ENCODE results near the gene DIO3.

Gene DIO3

GRCh38 chr14:101583006-101583714 lies 21.9 kb downstream of the DIO3 start:
- TF ChIP-seq CTCF (IDR thresholded peaks at IDR 0.05; ENCODE audit: low read depth, low read length, poor library complexity, severe bottlenecking), result no peak
- no peak for TF ChIP-seq EZH2phosphoT487 (IDR thresholded peaks at IDR 0.05; ENCODE audit: borderline replicate concordance, low read length)
- no peak overlapping the region for H3K27ac ChIP-seq (ENCODE audit: low read depth, low read length)
- no peaks in the 10 kb centered on the region for H3K4me1 ChIP-seq (ENCODE audit: control insufficient read depth, low read length)
- H3K4me3 ChIP-seq (ENCODE audit: low read length), result no peak overlapping the region
- H3K9me2 ChIP-seq (replicated peaks; ENCODE audit: control insufficient read depth, low read length), result no peaks in the 10 kb centered on the region
- H3K36me3 ChIP-seq (ENCODE audit: control insufficient read depth, low read length), result no peaks in the 10 kb centered on the region
- H3K79me2 ChIP-seq (ENCODE audit: control insufficient read depth, low read length), result no peaks in the 10 kb centered on the region
- H3F3A ChIP-seq (ENCODE audit: control insufficient read depth, insufficient read depth), result no peaks in the 10 kb centered on the region
- no peaks in the 10 kb centered on the region for H3K9me3 ChIP-seq (ENCODE audit: control insufficient read depth, insufficient read depth, low read length)
- no peak overlapping the region for H3K4me2 ChIP-seq (ENCODE audit: low read length)
- peaks cover 10% of the 10 kb centered on the region for H3K27me3 ChIP-seq (ENCODE audit: control insufficient read depth, low read length)
- no peaks in the 10 kb centered on the region for H4K20me1 ChIP-seq (ENCODE audit: control insufficient read depth, insufficient read depth, low read depth, low read length)

DNA sequence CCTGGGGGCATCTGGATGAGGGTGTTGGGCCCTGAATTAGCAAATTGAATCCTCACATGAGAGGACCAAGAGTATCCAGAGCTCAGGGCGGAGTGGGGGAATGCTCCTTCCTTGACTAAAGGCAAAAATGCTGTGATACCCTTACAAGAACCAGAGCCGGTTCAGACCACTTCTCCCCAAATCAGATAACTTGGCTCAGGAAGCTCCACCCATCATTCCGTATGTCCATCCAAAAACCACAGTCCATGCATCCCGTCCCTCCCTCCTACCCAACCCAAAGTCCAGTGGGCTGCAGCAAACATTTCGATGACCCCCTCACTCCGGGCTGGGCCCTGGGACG lies 22.4 kb downstream of the DIO3 start:
- Histone ChIP-seq H3K79me2 (ENCODE audit: control insufficient read depth, low read length) (no peaks in the 10 kb centered on the region), H3K9me2 (replicated peaks; ENCODE audit: control insufficient read depth, low read length) (no peaks in the 10 kb centered on the region), H4K20me1 (ENCODE audit: control insufficient read depth, insufficient read depth, low read depth, low read length) (no peaks in the 10 kb centered on the region), H3K4me2 (ENCODE audit: low read length) (no peak overlapping the region), H3K27me3 (ENCODE audit: control insufficient read depth, low read length) (peaks cover 10% of the 10 kb centered on the region), H3K9me3 (ENCODE audit: control insufficient read depth, insufficient read depth, low read length) (no peaks in the 10 kb centered on the region), H3F3A (ENCODE audit: control insufficient read depth, insufficient read depth) (no peaks in the 10 kb centered on the region), H3K36me3 (ENCODE audit: control insufficient read depth, low read length) (no peaks in the 10 kb centered on the region), H3K27ac (ENCODE audit: low read depth, low read length) (no peak overlapping the region), H3K4me1 (ENCODE audit: control insufficient read depth, low read length) (no peaks in the 10 kb centered on the region), H3K4me3 (ENCODE audit: low read length) (no peak overlapping the region)
- TF ChIP-seq CTCF (IDR thresholded peaks at IDR 0.05; ENCODE audit: low read depth, low read length, poor library complexity, severe bottlenecking) (no peak), EZH2phosphoT487 (IDR thresholded peaks at IDR 0.05; ENCODE audit: borderline replicate concordance, low read length) (no peak)

GRCh38 chr14:101584055-101584859 lies 23.0 kb downstream of the DIO3 start:
- no peak overlapping the region for H3K27ac ChIP-seq (ENCODE audit: low read depth, low read length)
- no peaks in the 10 kb centered on the region for H3K79me2 ChIP-seq (ENCODE audit: control insufficient read depth, low read length)
- H4K20me1 ChIP-seq (ENCODE audit: control insufficient read depth, insufficient read depth, low read depth, low read length), result no peaks in the 10 kb centered on the region
- no peaks in the 10 kb centered on the region for H3F3A ChIP-seq (ENCODE audit: control insufficient read depth, insufficient read depth)
- H3K4me3 ChIP-seq (ENCODE audit: low read length), result no peak overlapping the region
- TF ChIP-seq CTCF (IDR thresholded peaks at IDR 0.05; ENCODE audit: low read depth, low read length, poor library complexity, severe bottlenecking), result no peak
- TF ChIP-seq EZH2phosphoT487 (IDR thresholded peaks at IDR 0.05; ENCODE audit: borderline replicate concordance, low read length), result no peak
- H3K9me3 ChIP-seq (ENCODE audit: control insufficient read depth, insufficient read depth, low read length), result no peaks in the 10 kb centered on the region
- H3K9me2 ChIP-seq (replicated peaks; ENCODE audit: control insufficient read depth, low read length), result no peaks in the 10 kb centered on the region
- H3K4me2 ChIP-seq (ENCODE audit: low read length), result no peak overlapping the region
- no peaks in the 10 kb centered on the region for H3K36me3 ChIP-seq (ENCODE audit: control insufficient read depth, low read length)
- H3K4me1 ChIP-seq (ENCODE audit: control insufficient read depth, low read length), result no peaks in the 10 kb centered on the region
- H3K27me3 ChIP-seq (ENCODE audit: control insufficient read depth, low read length), result peaks cover 10% of the 10 kb centered on the region
